ENCODE data around the gene GALR3.
A peak's percentile ranks its signal among the peaks of the same experiment; 100 is the strongest.
"Not testable (repeated sequence)": the region's sequence is repeated elsewhere in the genome, so short reads cannot be mapped to it uniquely, and the experiment has no call there.

Gene GALR3
- long read RNA-seq, donor 1, result 0 reads
- long read RNA-seq, donor 2, result 0 reads
- long read RNA-seq, donor 3, result 0 reads
- long read RNA-seq, donor 4, result 0 reads
- long read RNA-seq, donor 5, result 0 reads
- long read RNA-seq, donor 6, partial matches to known transcripts, result 0 of 12 reads
- long read RNA-seq, donor 6, other reads (novel, unspliced or antisense), result 12 of 12 reads
- long read RNA-seq, donor 7, result 0 reads
- long read RNA-seq, donor 8, result 0 reads

- DNase-seq, result no peak
Observed at GRCh38 chr22:37823134-37823985, at the start of gene GALR3. Gene GALR3, plus strand, starts transcription at chr22:37823382. Its CDS starts 25 bp downstream, at chr22:37823407.

GRCh38 chr22:37774728-37775127, 48.5 kb upstream of the GALR3 start:
- DNase-seq, result no peak

- no peak for DNase-seq
Observed at GRCh38 chr22:37775785-37776638, 47.2 kb upstream of the GALR3 start.

GRCh38 chr22:37776639-37777005, 46.6 kb upstream of the GALR3 start:
- no peak for DNase-seq

GRCh38 chr22:37777122-37777687, 46.0 kb upstream of the GALR3 start:
- peak; percentile 41 for DNase-seq

- no peak for DNase-seq
Observed at GRCh38 chr22:37778370-37779009, 44.7 kb upstream of the GALR3 start.

GRCh38 chr22:37781434-37782059, 41.6 kb upstream of the GALR3 start:
- DNase-seq, result no peak

- no peak for DNase-seq
Observed at GRCh38 chr22:37782340-37783168, 40.6 kb upstream of the GALR3 start.

- no peak for DNase-seq
Observed at GRCh38 chr22:37784829-37785495, 38.2 kb upstream of the GALR3 start.

- no peak for DNase-seq
Observed at GRCh38 chr22:37790234-37790633, 32.9 kb upstream of the GALR3 start.

- no peak for DNase-seq
Observed at GRCh38 chr22:37792494-37792893, 30.7 kb upstream of the GALR3 start.

GRCh38 chr22:37794376-37794775, 28.8 kb upstream of the GALR3 start:
- no peak for DNase-seq

- no peak for DNase-seq
Observed at GRCh38 chr22:37796079-37796478, 27.1 kb upstream of the GALR3 start.

- DNase-seq, result not testable (repeated sequence)
Observed at GRCh38 chr22:37797259-37797658, 25.9 kb upstream of the GALR3 start.

- DNase-seq, result no peak
Observed at GRCh38 chr22:37797874-37798500, 25.2 kb upstream of the GALR3 start.

GRCh38 chr22:37799979-37800378, 23.2 kb upstream of the GALR3 start:
- DNase-seq, result not testable (repeated sequence)

GRCh38 chr22:37801946-37802309, 21.3 kb upstream of the GALR3 start:
- no peak for DNase-seq

GRCh38 chr22:37802310-37803194, 20.6 kb upstream of the GALR3 start:
- peak; percentile 92 for DNase-seq

Data from right kidney (tissue), 9 donors.